Mammary epithelial cell (primary cell): Measurements from ENCODE around the gene BAAT.

Experiments used
- CTCF ChIP-seq, 2 donors: IDR thresholded peaks in 1 of 2; conservative IDR thresholded peaks in 1 of 2; 2 replicates each; pipeline ENCODE4 v1.5.1; 2011 to 2012; ENCODE audit warnings: inconsistent platforms in 2 of 2, low read length in 2 of 2, mild to moderate bottlenecking in 2 of 2, control low read depth in 1 of 2, low read depth in 1 of 2; ENCODE audit not compliant: insufficient read depth in 1 of 2; ENCODE audit errors: extremely low read depth in 1 of 2
- EZH2 ChIP-seq: IDR thresholded peaks from 2 replicates; pipeline ENCODE4 v1.6.1; 2012; ENCODE audit warnings: low read length, inconsistent platforms, borderline replicate concordance

- no peak for TF ChIP-seq EZH2
- no peak for TF ChIP-seq CTCF (conservative IDR thresholded peaks at IDR 0.05 in 1 of 2, IDR thresholded peaks at IDR 0.05 in 1 of 2; ENCODE audit: extremely low read depth in 1 of 2, insufficient read depth in 1 of 2, low read depth in 1 of 2, low read length in 2 of 2)
These were observed 18.9 kb upstream of the BAAT start for GRCh38 chr9:101403516-101404285.
